MCF 10A (cell line): ENCODE results near the gene MKNK1. TPM values are rescaled to one million over a fixed set of nuclear protein-coding genes. Genes with fewer than 3 reads are reported as not detected.
A peak's percentile ranks its signal among the peaks of the same experiment; 100 is the strongest.

Experiments
- BruUV-seq: library from RNA; stranded (reverse); fragments of 400-500 nt; replicated peaks from 2 replicates; lab custom pipeline; 2021; lab: Mats Ljungman, UMichigan
- CTCF ChIA-PET: fragments of 300-600 bp; sonication (Branson Sonifier 250); formaldehyde crosslinking; extraction: SDS; loops from one replicate; lab custom pipeline; 2021; ENCODE audit warnings: antibody characterized with exemption, inconsistent platforms; lab: Yijun Ruan, JAX
- POLR2A ChIA-PET: fragments of 300-600, 350-650 bp; sonication (Branson Sonifier 250); formaldehyde crosslinking; extraction: SDS; loops from one replicate; lab custom pipeline; 2020; ENCODE audit warnings: antibody characterized with exemption, inconsistent platforms; lab: Yijun Ruan, JAX
- DNase-seq: peaks from one replicate; pipeline ENCODE4 v3.0.0-alpha.2; 2018; ENCODE audit not compliant: unreplicated experiment
- H3K27ac Mint-ChIP-seq: one replicate; pipeline ENCODE4 v1.8.0; 2022; ENCODE audit warnings: mild to moderate bottlenecking, low read depth, mixed read lengths; ENCODE audit not compliant: unreplicated experiment
- H3K27me3 Mint-ChIP-seq: one replicate; pipeline ENCODE4 v1.8.0; 2022; ENCODE audit warnings: mixed read lengths; ENCODE audit not compliant: insufficient read depth, unreplicated experiment
- H3K36me3 Mint-ChIP-seq: one replicate; pipeline ENCODE4 v1.8.0; 2022; ENCODE audit warnings: mild to moderate bottlenecking, moderate library complexity, mixed read lengths; ENCODE audit not compliant: insufficient read depth, unreplicated experiment
- H3K4me1 Mint-ChIP-seq: one replicate; pipeline ENCODE4 v1.8.0; 2022; ENCODE audit warnings: mixed read lengths; ENCODE audit not compliant: insufficient read depth, unreplicated experiment
- H3K4me3 Mint-ChIP-seq: one replicate; pipeline ENCODE4 v1.8.0; 2022; ENCODE audit warnings: mild to moderate bottlenecking, moderate library complexity, mixed read lengths; ENCODE audit not compliant: unreplicated experiment
- H3K9me3 Mint-ChIP-seq: one replicate; pipeline ENCODE4 v1.8.0; 2022; ENCODE audit warnings: mixed read lengths; ENCODE audit not compliant: unreplicated experiment
- intact Hi-C: fragments of 100-400 bp; cut with micrococcal nuclease; formaldehyde crosslinking; loops from 2 replicates; pipeline ENCODE4 v1.14.1; 2022
- total RNA-seq: library from RNA; stranded (reverse); gene quantifications from 2 replicates; pipeline ENCODE4 v1.2.3, GENCODE V29; 2022
- TF ChIP-seq, protein P1 (sequence below): fragments of 200-600 bp; IDR thresholded peaks from one replicate; pipeline ENCODE4 v1.8.0; 2022; ENCODE audit warnings: antibody characterized with exemption, mild to moderate bottlenecking; ENCODE audit not compliant: unreplicated experiment

The MKNK1 gene
- total RNA-seq, 1 experiment from 2014 or later: 25.6 TPM

DNA sequence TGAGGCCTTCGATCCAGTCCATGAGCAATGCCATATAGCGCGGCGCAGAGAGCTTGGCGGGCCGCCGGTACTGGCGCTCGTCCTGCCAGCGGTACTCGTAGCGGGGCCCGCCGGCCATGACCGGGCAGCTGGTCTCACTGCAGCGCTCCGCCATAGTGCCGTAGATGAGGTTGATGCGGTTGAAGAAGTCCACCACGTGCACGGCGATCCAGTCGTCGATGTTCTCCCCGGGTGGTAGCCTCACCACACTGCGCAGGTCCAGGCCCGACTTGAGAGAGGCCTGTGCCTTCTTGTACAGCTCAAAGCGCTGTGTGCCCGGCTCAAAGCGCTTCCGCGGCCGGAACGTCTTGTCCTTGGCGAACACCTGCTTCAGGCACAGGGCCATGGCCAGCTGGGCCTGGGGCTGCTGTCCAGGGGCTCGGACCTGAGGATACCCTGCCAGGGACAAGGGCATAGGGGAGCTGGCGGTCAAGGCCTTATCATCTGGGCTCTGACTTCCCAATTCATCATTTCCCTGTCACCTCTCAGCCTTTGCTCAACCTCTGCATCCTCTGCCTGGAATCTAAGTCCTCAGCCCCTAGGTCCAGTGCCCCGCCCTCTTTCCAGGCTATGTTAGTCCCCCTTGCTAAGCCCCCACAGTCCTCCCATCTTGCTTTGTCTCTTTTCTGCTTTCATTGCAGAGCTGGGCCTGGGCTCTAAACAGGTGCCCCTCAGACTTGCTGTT lies 9.0 kb upstream of the MKNK1 start:
- ChIA-PET POLR2A (interaction anchor here (1.0 to 4.1 kb wide), 3 partner anchors 10 to 14 kb away, joined by 3 to 34 read pairs (median 4); partner anchors contain the start of gene MKNK1), CTCF (interaction anchor here (1.1 to 1.3 kb wide), 2 partner anchors 18 to 66 kb away, joined by 4 read pairs; no protein-coding TSS in a partner anchor)
- intact Hi-C loops: loop anchor here (1.0 kb wide), 1 partner anchor 27 kb away; no protein-coding TSS in a partner anchor

DNA sequence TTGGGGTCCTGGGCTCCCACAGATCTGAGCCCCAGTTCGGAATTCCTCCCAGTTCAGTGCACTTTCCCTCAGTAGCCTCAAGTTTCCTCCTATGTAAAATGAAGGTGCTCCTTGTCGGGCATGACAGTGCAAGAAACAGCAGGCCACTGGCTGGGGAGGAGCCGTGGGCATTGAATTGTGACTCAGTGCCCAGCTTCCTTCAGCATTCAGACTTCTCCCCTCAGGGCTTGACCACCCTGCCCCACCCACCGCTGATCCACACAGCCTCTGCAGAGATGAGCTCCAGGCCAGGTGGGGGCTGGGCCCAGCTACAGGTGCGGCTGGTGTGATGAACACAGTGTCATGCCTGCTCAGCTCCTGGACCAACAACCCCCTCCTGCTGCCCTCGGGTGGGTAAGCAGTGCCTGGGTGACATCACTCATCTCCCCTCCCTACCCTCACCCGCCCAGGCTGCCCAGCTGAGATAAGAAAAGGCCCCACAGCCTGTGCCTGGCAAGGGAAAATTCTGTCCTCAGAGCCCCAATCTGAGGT lies 7.7 kb upstream of the MKNK1 start:
- H3K4me1 Mint-ChIP-seq: peaks cover 27% of the 10 kb centered on the region
- peak overlapping the region; percentile 62 for H3K4me3 Mint-ChIP-seq
- peak; percentile 80 for DNase-seq
- peak overlapping the region; percentile 79 for H3K27ac Mint-ChIP-seq
- intact Hi-C loops: no loop called here
- ChIA-PET POLR2A (interaction anchor here (1.1 to 4.1 kb wide), 2 partner anchors 9 to 28 kb away, joined by 3 to 34 read pairs; partner anchors contain the start of gene MKNK1), CTCF (interaction anchor here (0.5 kb wide), 1 partner anchor 65 kb away, joined by 3 read pairs; no protein-coding TSS in a partner anchor)
- no TSS peak for BruUV-seq
- TF ChIP-seq, protein P1, sequence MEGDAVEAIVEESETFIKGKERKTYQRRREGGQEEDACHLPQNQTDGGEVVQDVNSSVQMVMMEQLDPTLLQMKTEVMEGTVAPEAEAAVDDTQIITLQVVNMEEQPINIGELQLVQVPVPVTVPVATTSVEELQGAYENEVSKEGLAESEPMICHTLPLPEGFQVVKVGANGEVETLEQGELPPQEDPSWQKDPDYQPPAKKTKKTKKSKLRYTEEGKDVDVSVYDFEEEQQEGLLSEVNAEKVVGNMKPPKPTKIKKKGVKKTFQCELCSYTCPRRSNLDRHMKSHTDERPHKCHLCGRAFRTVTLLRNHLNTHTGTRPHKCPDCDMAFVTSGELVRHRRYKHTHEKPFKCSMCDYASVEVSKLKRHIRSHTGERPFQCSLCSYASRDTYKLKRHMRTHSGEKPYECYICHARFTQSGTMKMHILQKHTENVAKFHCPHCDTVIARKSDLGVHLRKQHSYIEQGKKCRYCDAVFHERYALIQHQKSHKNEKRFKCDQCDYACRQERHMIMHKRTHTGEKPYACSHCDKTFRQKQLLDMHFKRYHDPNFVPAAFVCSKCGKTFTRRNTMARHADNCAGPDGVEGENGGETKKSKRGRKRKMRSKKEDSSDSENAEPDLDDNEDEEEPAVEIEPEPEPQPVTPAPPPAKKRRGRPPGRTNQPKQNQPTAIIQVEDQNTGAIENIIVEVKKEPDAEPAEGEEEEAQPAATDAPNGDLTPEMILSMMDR: no peak
- no peaks in the 10 kb centered on the region for H3K27me3 Mint-ChIP-seq
- H3K36me3 Mint-ChIP-seq: peaks cover 7% of the 10 kb centered on the region
- no peaks in the 10 kb centered on the region for H3K9me3 Mint-ChIP-seq

More for the DNA sequence above, 9.0 kb upstream of the MKNK1 start:
- no TSS peak for BruUV-seq
- TF ChIP-seq, protein P1: no peak
- no peak for DNase-seq
- H3K4me1 Mint-ChIP-seq: peaks cover 34% of the 10 kb centered on the region
- H3K27me3 Mint-ChIP-seq: no peaks in the 10 kb centered on the region
- H3K4me3 Mint-ChIP-seq: no peak overlapping the region
- H3K27ac Mint-ChIP-seq: no peak overlapping the region
- H3K9me3 Mint-ChIP-seq: no peaks in the 10 kb centered on the region
- H3K36me3 Mint-ChIP-seq: peaks cover 7% of the 10 kb centered on the region

DNA sequence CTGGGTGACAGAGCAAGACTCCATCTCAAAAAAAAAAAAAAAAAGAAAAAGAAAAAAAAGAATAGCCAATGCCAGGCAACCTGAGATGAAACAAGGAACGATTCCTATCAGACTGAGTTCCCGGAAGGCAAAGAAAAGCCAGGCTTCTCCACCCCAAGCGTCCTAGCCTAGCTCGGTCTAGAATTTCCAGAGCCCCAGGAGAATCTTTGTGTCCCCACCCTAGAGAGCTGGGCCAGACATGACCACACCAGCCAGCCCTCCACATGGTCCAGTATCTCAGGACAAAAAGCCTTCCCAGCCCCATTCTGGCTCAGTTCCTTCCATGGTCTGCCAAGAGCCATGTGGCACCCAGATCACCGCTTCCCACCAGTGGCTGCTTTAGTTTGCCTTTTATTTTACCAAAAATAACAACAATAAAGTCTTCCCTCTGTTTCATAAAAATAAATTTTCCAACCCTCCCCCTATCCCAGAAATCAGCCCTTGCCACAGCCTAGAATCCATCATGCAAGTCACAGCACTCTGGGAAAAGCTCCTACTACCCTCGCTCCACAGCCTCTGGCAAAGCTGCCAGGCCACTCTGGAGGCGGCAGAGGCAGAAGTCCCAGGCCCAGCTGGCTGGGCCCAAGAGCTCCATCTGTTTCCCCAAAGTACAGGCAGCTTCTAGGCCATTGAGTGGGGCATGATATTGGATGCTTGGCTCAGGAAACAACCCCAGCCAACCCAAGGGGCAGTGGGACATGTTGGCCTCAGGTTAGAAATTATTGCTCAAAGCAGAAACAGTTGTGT lies 3.5 kb upstream of the MKNK1 start:
- H3K9me3 Mint-ChIP-seq: no peaks in the 10 kb centered on the region
- no peaks in the 10 kb centered on the region for H3K27me3 Mint-ChIP-seq
- DNase-seq: no peak
- POLR2A ChIA-PET: interaction anchor here (0.6 to 6.9 kb wide), 3 partner anchors 10 to 69 kb away, joined by 4 to 73 read pairs (median 5); partner anchors contain the start of gene MOB3C
- H3K4me3 Mint-ChIP-seq: no peak overlapping the region
- TF ChIP-seq, protein P1: no peak
- intact Hi-C loops: no loop called here
- no TSS peak for BruUV-seq
- peaks cover 10% of the 10 kb centered on the region for H3K4me1 Mint-ChIP-seq
- H3K27ac Mint-ChIP-seq: no peak overlapping the region
- H3K36me3 Mint-ChIP-seq: peaks cover 7% of the 10 kb centered on the region
- CTCF ChIA-PET: interaction anchor here (1.0 kb wide), 1 partner anchor 11 kb away, joined by 3 read pairs; no protein-coding TSS in a partner anchor
